HCT116 (cell line): ENCODE results near the gene OR51B5. TPM values are rescaled to one million over a fixed set of nuclear protein-coding genes. Genes with fewer than 3 reads are reported as not detected.
A peak's percentile ranks its signal among the peaks of the same experiment; 100 is the strongest.

Source experiments
- ATAC-seq: fragments of 200-7000 bp; cut with Tn5 transposase; 2 replicates; pipeline ENCODE4 v1.9.1; 2020; ENCODE audit warnings: mild to moderate bottlenecking, moderate library complexity
- BruUV-seq: library from RNA; stranded (reverse); fragments of 400-500 nt; replicated peaks from 2 replicates; lab custom pipeline; 2021; lab: Mats Ljungman, UMichigan
- CTCF ChIA-PET: fragments of 300-600 bp; sonication (Branson Sonifier 250); formaldehyde crosslinking; loops from one replicate; lab custom pipeline; 2021; ENCODE audit warnings: antibody characterized with exemption; lab: Charles Lee
- POLR2A ChIA-PET: fragments of 300-600, 350-600 bp; sonication (Branson Sonifier 250); formaldehyde crosslinking; loops from one replicate; lab custom pipeline; 2021; ENCODE audit warnings: antibody characterized with exemption; lab: Charles Lee
- RAD21 ChIA-PET, 2 experiments: fragments of 300-600 bp; sonication (Branson Sonifier 250); formaldehyde crosslinking; loops; one replicate each; lab custom pipeline; 2023; ENCODE audit warnings: low total read pairs in 2 of 2; ENCODE audit not compliant: uncharacterized antibody in 2 of 2, unreplicated experiment in 2 of 2, low non-redundant PET in 1 of 2; lab: Charles Lee
- DNase-seq: peaks from one replicate; pipeline ENCODE4 v3.0.0-alpha.2; 2010; ENCODE audit warnings: low read depth, low spot score
- H2AFZ ChIP-seq: fragments of 200-600 bp; shearing (Covaris generic), sonication (generic); 2 replicates; pipeline ENCODE4 v1.6.1; 2017; ENCODE audit warnings: low read depth, mixed run types, mixed read lengths, antibody characterized with exemption, low read length; ENCODE audit not compliant: poor library complexity, severe bottlenecking
- H3K27ac ChIP-seq: 2 replicates; pipeline ENCODE4 v1.5.1; 2012; ENCODE audit warnings: low read depth, low read length
- H3K27me3 ChIP-seq: fragments of 200-600 bp; sonication (generic); 2 replicates; pipeline ENCODE4 v1.6.1; 2016; ENCODE audit warnings: mixed run types, low read length, mixed read lengths; ENCODE audit not compliant: insufficient read depth
- H3K36me3 ChIP-seq, 2 experiments: fragments of 200-500 bp in 1 of 2; fragments of 200-600 bp in 1 of 2; sonication (Bioruptor generic) in 1 of 2; sonication (generic) in 1 of 2; 2 replicates each; pipeline versions ENCODE4 v1.5.1 to v1.6.1; 2014 to 2016; ENCODE audit warnings: low read length in 2 of 2, inconsistent platforms in 1 of 2, mixed read lengths in 1 of 2, mixed run types in 1 of 2; ENCODE audit not compliant: insufficient read depth in 2 of 2, control insufficient read depth in 1 of 2
- H3K4me1 ChIP-seq, 2 experiments: fragments of 200-600 bp in 1 of 2; sonication (generic) in 1 of 2; 2 replicates each; pipeline versions ENCODE4 v1.5.1 to v1.6.1; 2012 to 2017; ENCODE audit warnings: low read length in 2 of 2, inconsistent platforms in 1 of 2, mild to moderate bottlenecking in 1 of 2, mixed read lengths in 1 of 2, mixed run types in 1 of 2, moderate library complexity in 1 of 2; ENCODE audit not compliant: insufficient read depth in 2 of 2, control insufficient read depth in 1 of 2
- H3K4me2 ChIP-seq: fragments of 200-600 bp; sonication (generic); 2 replicates; pipeline ENCODE4 v1.6.1; 2017; ENCODE audit warnings: mixed run types, low read length, mixed read lengths
- H3K4me3 ChIP-seq, 2 experiments: fragments of 200-600 bp in 1 of 2; sonication (generic) in 1 of 2; replicated peaks in 1 of 2; 2 replicates each; pipeline ENCODE4 v1.5.1; 2011 to 2016; ENCODE audit warnings: low read length in 2 of 2, control low read depth in 1 of 2, low read depth in 1 of 2, mild to moderate bottlenecking in 1 of 2, mixed read lengths in 1 of 2, mixed run types in 1 of 2
- H3K79me2 ChIP-seq: fragments of 200-600 bp; sonication (generic); 2 replicates; pipeline ENCODE4 v1.6.1; 2017; ENCODE audit warnings: mild to moderate bottlenecking, mixed run types, low read length, moderate library complexity, mixed read lengths; ENCODE audit not compliant: insufficient read depth
- H3K9ac ChIP-seq: fragments of 200-600 bp; sonication (generic); 2 replicates; pipeline ENCODE4 v1.6.1; 2016; ENCODE audit warnings: low read length, mixed read lengths
- H3K9me2 ChIP-seq: fragments of 200-600 bp; sonication (generic), shearing (Covaris generic); 2 replicates; pipeline ENCODE4 v1.6.1; 2017; ENCODE audit warnings: mixed run types, mild to moderate bottlenecking, moderate library complexity; ENCODE audit not compliant: insufficient read depth
- H3K9me3 ChIP-seq, 2 experiments: fragments of 200-500 bp in 1 of 2; fragments of 200-600 bp in 1 of 2; sonication (Bioruptor generic) in 1 of 2; sonication (generic) in 1 of 2; 2 replicates each; pipeline ENCODE4 v1.6.1; 2014 to 2017; ENCODE audit warnings: low read length in 2 of 2, mixed read lengths in 2 of 2, inconsistent platforms in 1 of 2, low read depth in 1 of 2, mild to moderate bottlenecking in 1 of 2, mixed run types in 1 of 2, moderate library complexity in 1 of 2; ENCODE audit not compliant: control insufficient read depth in 1 of 2, insufficient read depth in 1 of 2
- H4K20me1 ChIP-seq: fragments of 200-600 bp; sonication (generic), shearing (Covaris generic); 2 replicates; pipeline ENCODE4 v1.6.1; 2017; ENCODE audit warnings: mixed run types, mild to moderate bottlenecking, moderate library complexity; ENCODE audit not compliant: insufficient read depth
- CBX3 ChIP-seq: IDR thresholded peaks from 2 replicates; pipeline ENCODE4 v1.6.1; 2012; ENCODE audit warnings: low read depth
- ELF1 ChIP-seq: IDR thresholded peaks from 2 replicates; pipeline ENCODE4 v1.6.1; 2012; ENCODE audit warnings: low read depth, borderline replicate concordance
- EZH2phosphoT487 ChIP-seq: fragments of 200-600 bp; IDR thresholded peaks from 2 replicates; pipeline ENCODE4 v1.6.1; 2018; ENCODE audit warnings: antibody characterized with exemption, borderline replicate concordance
- FOSL1 ChIP-seq: IDR thresholded peaks from 2 replicates; pipeline ENCODE4 v1.6.1; 2012; ENCODE audit warnings: low read depth
- POLR2A ChIP-seq: IDR thresholded peaks from 2 replicates; pipeline ENCODE4 v1.7.0; 2011; ENCODE audit warnings: borderline replicate concordance; ENCODE audit not compliant: insufficient read depth, insufficient read length; ENCODE audit errors: extremely low read depth
- SIN3A ChIP-seq: IDR thresholded peaks from 2 replicates; pipeline ENCODE4 v1.6.1; 2012; ENCODE audit warnings: low read depth
- YY1 ChIP-seq: IDR thresholded peaks from 2 replicates; pipeline ENCODE4 v1.6.1; 2011; ENCODE audit warnings: low read length, low read depth, moderate library complexity, mild to moderate bottlenecking; ENCODE audit not compliant: insufficient replicate concordance; ENCODE audit errors: extremely low read depth
- intact Hi-C: fragments of 100-400 bp; cut with micrococcal nuclease; formaldehyde crosslinking; loops from 2 replicates; pipeline ENCODE4 v1.10.0; 2022
- total RNA-seq: library from RNA; stranded (reverse); gene quantifications from one replicate; pipeline ENCODE4 v1.2.1, GENCODE V29; 2021; ENCODE audit not compliant: unreplicated experiment
- TF ChIP-seq, protein P1 (sequence below), 3 experiments: fragments of 200-600 bp in 1 of 3; sonication (generic) in 1 of 3; IDR thresholded peaks in 2 of 3; conservative IDR thresholded peaks in 1 of 3; 2 replicates each; pipeline ENCODE4 v1.5.1; 2012 to 2017; ENCODE audit warnings: low read depth in 2 of 3, low read length in 2 of 3, antibody characterized with exemption in 1 of 3, borderline replicate concordance in 1 of 3, control low read depth in 1 of 3, mild to moderate bottlenecking in 1 of 3, mixed read lengths in 1 of 3, mixed run types in 1 of 3, moderate library complexity in 1 of 3; ENCODE audit not compliant: insufficient read depth in 1 of 3
- TF ChIP-seq, protein P2 (sequence below): IDR thresholded peaks from 2 replicates; pipeline ENCODE4 v1.6.1; 2012

OR51B5 gene
- total RNA-seq, 1 experiment from 2014 or later, result 140 TPM

GRCh38 chr11:5384335-5384734 lies 41.0 kb upstream of the OR51B5 start:
- no TSS peak for BruUV-seq
- Histone ChIP-seq H3K4me2 (no peak overlapping the region), H3K27ac (peak overlapping the region; percentile 33), H3K4me3 (no peak overlapping the region), H4K20me1 (peaks cover 57% of the 10 kb centered on the region; the same call in 1 of the 2 replicates), H3K27me3 (no peaks in the 10 kb centered on the region), H2AFZ (no peak overlapping the region), H3K9ac (peak overlapping the region; percentile 8; the same call in 1 of the 2 replicates), H3K9me3 (no peaks in the 10 kb centered on the region), H3K79me2 (peaks cover 98% of the 10 kb centered on the region), H3K4me1 (peaks cover 0 to 28% of the 10 kb centered on the region in 2 experiments; a peak in 1 of 4 replicates), H3K9me2 (no peaks in the 10 kb centered on the region), H3K36me3 (peaks cover 8 to 72% of the 10 kb centered on the region in 2 experiments; a peak in 3 of 4 replicates)
- intact Hi-C loops, result loop anchor here (10.0 kb wide), 1 partner anchor 770 kb away; no protein-coding TSS in a partner anchor
- CTCF ChIA-PET, result no interaction called here
- RAD21 ChIA-PET, result no interaction called here
- no peak for ATAC-seq
- DNase-seq, result no peak
- POLR2A ChIA-PET, result no interaction called here
- TF ChIP-seq, protein P1, sequence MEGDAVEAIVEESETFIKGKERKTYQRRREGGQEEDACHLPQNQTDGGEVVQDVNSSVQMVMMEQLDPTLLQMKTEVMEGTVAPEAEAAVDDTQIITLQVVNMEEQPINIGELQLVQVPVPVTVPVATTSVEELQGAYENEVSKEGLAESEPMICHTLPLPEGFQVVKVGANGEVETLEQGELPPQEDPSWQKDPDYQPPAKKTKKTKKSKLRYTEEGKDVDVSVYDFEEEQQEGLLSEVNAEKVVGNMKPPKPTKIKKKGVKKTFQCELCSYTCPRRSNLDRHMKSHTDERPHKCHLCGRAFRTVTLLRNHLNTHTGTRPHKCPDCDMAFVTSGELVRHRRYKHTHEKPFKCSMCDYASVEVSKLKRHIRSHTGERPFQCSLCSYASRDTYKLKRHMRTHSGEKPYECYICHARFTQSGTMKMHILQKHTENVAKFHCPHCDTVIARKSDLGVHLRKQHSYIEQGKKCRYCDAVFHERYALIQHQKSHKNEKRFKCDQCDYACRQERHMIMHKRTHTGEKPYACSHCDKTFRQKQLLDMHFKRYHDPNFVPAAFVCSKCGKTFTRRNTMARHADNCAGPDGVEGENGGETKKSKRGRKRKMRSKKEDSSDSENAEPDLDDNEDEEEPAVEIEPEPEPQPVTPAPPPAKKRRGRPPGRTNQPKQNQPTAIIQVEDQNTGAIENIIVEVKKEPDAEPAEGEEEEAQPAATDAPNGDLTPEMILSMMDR (IDR thresholded peaks at IDR 0.05 in 2 of 3, conservative IDR thresholded peaks at IDR 0.05 in 1 of 3; ENCODE audit: borderline replicate concordance in 1 of 3, insufficient read depth in 1 of 3, low read depth in 2 of 3, low read length in 2 of 3), result no peak

- ATAC-seq (no peak), DNase-seq (no peak)
- TF ChIP-seq, protein P2, sequence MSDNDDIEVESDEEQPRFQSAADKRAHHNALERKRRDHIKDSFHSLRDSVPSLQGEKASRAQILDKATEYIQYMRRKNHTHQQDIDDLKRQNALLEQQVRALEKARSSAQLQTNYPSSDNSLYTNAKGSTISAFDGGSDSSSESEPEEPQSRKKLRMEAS, result no peak
- TF ChIP-seq POLR2A, result no peak
- no peak for TF ChIP-seq YY1
- no peak for TF ChIP-seq EZH2phosphoT487
- TF ChIP-seq CBX3, result no peak
- TF ChIP-seq SIN3A, result no peak
- no peak for TF ChIP-seq FOSL1
- TF ChIP-seq ELF1, result no peak
- H4K20me1 ChIP-seq, result peaks cover 54% of the 10 kb centered on the region; the same call in 1 of the 2 replicates
- peaks cover 93% of the 10 kb centered on the region for H3K79me2 ChIP-seq
- intact Hi-C loops, result loop anchor here (10.0 kb wide), 1 partner anchor 769 kb away; no protein-coding TSS in a partner anchor
- no peak within 1 kb of the TSS for H3K4me2 ChIP-seq
- H3K4me3 ChIP-seq, result no peak within 1 kb of the TSS
- no peaks in the 10 kb centered on the region for H3K9me3 ChIP-seq
- no peak within 1 kb of the TSS for H2AFZ ChIP-seq
- H3K27me3 ChIP-seq, result no peaks in the 10 kb centered on the region
- CTCF ChIA-PET, result no interaction called here
- POLR2A ChIA-PET, result no interaction called here
- RAD21 ChIA-PET, result no interaction called here
- no TSS peak for BruUV-seq
- peaks cover 8 to 66% of the 10 kb centered on the region in 2 experiments; a peak in 3 of 4 replicates for H3K36me3 ChIP-seq
- no peaks in the 10 kb centered on the region for H3K9me2 ChIP-seq
- H3K4me1 ChIP-seq, result peaks cover 0 to 24% of the 10 kb centered on the region in 2 experiments; a peak in 1 of 4 replicates
- H3K9ac ChIP-seq, result peak within 1 kb of the TSS; percentile 8; the same call in 1 of the 2 replicates
- peak within 1 kb of the TSS; percentile 33 for H3K27ac ChIP-seq
Observed at GRCh38 chr11:5383576-5383975, 40.3 kb upstream of the OR51B5 start, which contains the start of gene OR51M1. TSS of gene OR51M1 (plus strand) at chr11:5383812. CDS start at chr11:5389399, 5,587 bp downstream.
